GM12801 (cell line): ENCODE data around the gene LINGO1.

Experiments
- CTCF ChIP-seq: IDR thresholded peaks from one replicate; pipeline ENCODE4 v1.5.1; 2011; ENCODE audit warnings: control low read depth; ENCODE audit not compliant: insufficient read length; ENCODE audit errors: extremely low read depth

The LINGO1 gene

GRCh38 chr15:77578641-77579372 lies 53.9 kb downstream of the LINGO1 start:
- TF ChIP-seq CTCF = no peak

GRCh38 chr15:77577366-77577950 lies 55.3 kb downstream of the LINGO1 start:
- no peak for TF ChIP-seq CTCF

- no peak for TF ChIP-seq CTCF
These were observed 56.2 kb downstream of the LINGO1 start for GRCh38 chr15:77576538-77576937.

- no peak for TF ChIP-seq CTCF
These were observed 57.3 kb downstream of the LINGO1 start for GRCh38 chr15:77575203-77575934.

GRCh38 chr15:77574521-77575202 lies 58.0 kb downstream of the LINGO1 start:
- no peak for TF ChIP-seq CTCF

- no peak for TF ChIP-seq CTCF
These were observed 58.9 kb downstream of the LINGO1 start for GRCh38 chr15:77573802-77574201.

GRCh38 chr15:77572186-77572585 lies 60.5 kb downstream of the LINGO1 start:
- no peak for TF ChIP-seq CTCF
